K562 (cell line): ENCODE measurements around the gene CNPY2. TPM values are rescaled to one million over a fixed set of nuclear protein-coding genes. Genes with fewer than 3 reads are reported as not detected.
A peak's percentile ranks its signal among the peaks of the same experiment; 100 is the strongest.

Experiments
- BHLHE40 ChIP-seq: IDR thresholded peaks from 2 replicates; pipeline ENCODE4 v1.6.1; 2011; ENCODE audit warnings: low read length, improper control_type of control experiment
- CBX3 ChIP-seq, 2 experiments: IDR thresholded peaks; 1 replicate in 1 of 2; 2 replicates in 1 of 2; pipeline ENCODE4 v1.6.1; 2012; ENCODE audit warnings: inconsistent platforms in 2 of 2, low read length in 2 of 2, borderline replicate concordance in 1 of 2, control low read depth in 1 of 2
- CCNT2 ChIP-seq: IDR thresholded peaks from 2 replicates; pipeline ENCODE4 v1.6.1; 2011; ENCODE audit warnings: borderline replicate concordance, low read depth, mild to moderate bottlenecking, moderate library complexity, mixed read lengths, low read length; ENCODE audit not compliant: insufficient read length; ENCODE audit errors: extremely low read depth
- FOXM1 ChIP-seq, 2 experiments: fragments of 450-650 bp in 1 of 2; sonication (generic) in 1 of 2; formaldehyde crosslinking in 1 of 2; IDR thresholded peaks; 2 replicates each; pipeline versions ENCODE4 v1.6.1 to v1.9.0; 2017 to 2022; ENCODE audit warnings: low read depth in 2 of 2, mild to moderate bottlenecking in 2 of 2, missing genetic modification reagents in 1 of 2, moderate library complexity in 1 of 2
- FUS ChIP-seq: fragments of 200-400 bp; formaldehyde crosslinking; optimal IDR thresholded peaks from 2 replicates; pipeline ENCODE3; 2017; ENCODE audit warnings: low read depth, low read length
- GABPA ChIP-seq: fragments of 200-800 bp; sonication (Bioruptor generic); conservative IDR thresholded peaks from 2 replicates; pipeline ENCODE4 v1.6.1; 2016; ENCODE audit warnings: low read depth, missing genetic modification characterization, missing compliant biosample characterization
- MAFK ChIP-seq: IDR thresholded peaks from 2 replicates; pipeline ENCODE4 v1.6.1; 2011; ENCODE audit warnings: low read length, improper control_type of control experiment
- MAX ChIP-seq: sonication (generic); formaldehyde crosslinking; IDR thresholded peaks from 2 replicates; pipeline ENCODE4 v1.9.0; 2022; ENCODE audit warnings: mild to moderate bottlenecking, missing genetic modification reagents
- MTA1 ChIP-seq: fragments of 450-650 bp; IDR thresholded peaks from 2 replicates; pipeline ENCODE4 v1.6.1; 2017; ENCODE audit warnings: borderline replicate concordance
- MYNN ChIP-seq, 2 experiments: sonication (generic); formaldehyde crosslinking in 1 of 2; IDR thresholded peaks; 2 replicates each; pipeline versions ENCODE4 v1.5.0 to v1.6.1; 2016 to 2020; ENCODE audit warnings: antibody characterized with exemption in 1 of 2, missing genetic modification reagents in 1 of 2
- NR2C2 ChIP-seq, 2 experiments: fragments of 200-800 bp in 1 of 2; sonication (Bioruptor generic) in 1 of 2; sonication (generic) in 1 of 2; formaldehyde crosslinking in 1 of 2; IDR thresholded peaks; 2 replicates each; pipeline versions ENCODE4 v1.6.1 to v1.8.0; 2016 to 2022; ENCODE audit warnings: mild to moderate bottlenecking in 1 of 2, missing compliant biosample characterization in 1 of 2, missing genetic modification characterization in 1 of 2, missing genetic modification reagents in 1 of 2
- NRF1 ChIP-seq, 2 experiments: fragments of 450-650 bp; IDR thresholded peaks in 1 of 2; conservative IDR thresholded peaks in 1 of 2; 2 replicates each; pipeline ENCODE4 v1.6.1; 2014; ENCODE audit warnings: mild to moderate bottlenecking in 2 of 2
- SMARCC2 ChIP-seq: fragments of 450-650 bp; IDR thresholded peaks from 2 replicates; pipeline ENCODE4 v1.6.1; 2017; ENCODE audit warnings: antibody characterized with exemption, moderate library complexity, mild to moderate bottlenecking, low read depth
- SMARCE1 ChIP-seq: fragments of 450-650 bp; IDR thresholded peaks from 2 replicates; pipeline ENCODE4 v1.7.1; 2016; ENCODE audit warnings: mild to moderate bottlenecking
- SUPT5H ChIP-seq: fragments of 450-650 bp; IDR thresholded peaks from 2 replicates; pipeline ENCODE4 v1.6.1; 2016
- TCF7L2 ChIP-seq: fragments of 150-350 bp; IDR thresholded peaks from 2 replicates; pipeline ENCODE4 v1.6.1; 2016; ENCODE audit warnings: low read depth, mild to moderate bottlenecking, low read length, moderate library complexity
- ZBED1 ChIP-seq: IDR thresholded peaks from 2 replicates; pipeline ENCODE4 v1.6.1; 2014
- ZNF347 ChIP-seq: fragments of 450-650 bp; formaldehyde crosslinking; IDR thresholded peaks from 2 replicates; pipeline ENCODE4 v1.4.0; 2020; ENCODE audit warnings: low read depth, mild to moderate bottlenecking, moderate library complexity
- ZNF707 ChIP-seq: fragments of 250-450 bp; sonication (Bioruptor Pico); conservative IDR thresholded peaks from 2 replicates; pipeline ENCODE4 v1.8.0; 2022; ENCODE audit warnings: inconsistent platforms, mild to moderate bottlenecking, moderate library complexity
- ZNF717 ChIP-seq: fragments of 250-450 bp; sonication (Bioruptor Pico); IDR thresholded peaks from 2 replicates; pipeline ENCODE4 v1.5.0; 2021
- polyA plus RNA-seq, 8 experiments: library from polyadenylated mRNA; depleted of rRNA in 4 of 8; stranded (reverse) in 5 of 8; unstranded in 3 of 8; fragments of >200 nt; fragmentation: Nextera tagmentation in 2 of 8; fragmentation: Illumina TruSeq in 1 of 8; extraction: Ambion mirVana in 2 of 8; extraction: Trizol in 1 of 8; gene quantifications; 2 replicates each; pipeline versions ENCODE4 v1.2.1 to v1.2.3, GENCODE V29; 2011 to 2014; ENCODE audit warnings: inconsistent platforms in 1 of 8, missing spikeins in 1 of 8
- total RNA-seq, 7 experiments: library from RNA; depleted of rRNA in 6 of 7; stranded (reverse); fragments of >200 nt in 6 of 7; fragmentation: Illumina TruSeq in 2 of 7; extraction: Trizol in 2 of 7; gene quantifications; 2 replicates each; pipeline versions ENCODE4 v1.2.1 to v1.2.3, GENCODE V29; 2011 to 2021; ENCODE audit warnings: low replicate concordance in 1 of 7
- TF ChIP-seq, protein P1 (sequence below), 3 experiments: fragments of 200-800 bp in 1 of 3; fragments of 250-450 bp in 1 of 3; fragments of 450-650 bp in 1 of 3; sonication (Bioruptor Pico) in 1 of 3; sonication (Bioruptor generic) in 1 of 3; formaldehyde crosslinking in 1 of 3; IDR thresholded peaks; 2 replicates each; pipeline versions ENCODE4 v1.6.1 to v1.8.0; 2016 to 2022; ENCODE audit warnings: mild to moderate bottlenecking in 2 of 3, missing genetic modification characterization in 2 of 3, missing compliant biosample characterization in 1 of 3, moderate library complexity in 1 of 3
- TF ChIP-seq, protein P2 (sequence below): fragments of 450-650 bp; formaldehyde crosslinking; IDR thresholded peaks from 2 replicates; pipeline ENCODE4 v1.4.0; 2022; ENCODE audit warnings: missing genetic modification characterization

CNPY2 gene
- total and polyA plus RNA-seq, 9 of the 15 experiments (the other 6 are each of a cell fraction or from before 2014, with no cell fraction given) = 33.8 to 190 (median 138) TPM

DNA sequence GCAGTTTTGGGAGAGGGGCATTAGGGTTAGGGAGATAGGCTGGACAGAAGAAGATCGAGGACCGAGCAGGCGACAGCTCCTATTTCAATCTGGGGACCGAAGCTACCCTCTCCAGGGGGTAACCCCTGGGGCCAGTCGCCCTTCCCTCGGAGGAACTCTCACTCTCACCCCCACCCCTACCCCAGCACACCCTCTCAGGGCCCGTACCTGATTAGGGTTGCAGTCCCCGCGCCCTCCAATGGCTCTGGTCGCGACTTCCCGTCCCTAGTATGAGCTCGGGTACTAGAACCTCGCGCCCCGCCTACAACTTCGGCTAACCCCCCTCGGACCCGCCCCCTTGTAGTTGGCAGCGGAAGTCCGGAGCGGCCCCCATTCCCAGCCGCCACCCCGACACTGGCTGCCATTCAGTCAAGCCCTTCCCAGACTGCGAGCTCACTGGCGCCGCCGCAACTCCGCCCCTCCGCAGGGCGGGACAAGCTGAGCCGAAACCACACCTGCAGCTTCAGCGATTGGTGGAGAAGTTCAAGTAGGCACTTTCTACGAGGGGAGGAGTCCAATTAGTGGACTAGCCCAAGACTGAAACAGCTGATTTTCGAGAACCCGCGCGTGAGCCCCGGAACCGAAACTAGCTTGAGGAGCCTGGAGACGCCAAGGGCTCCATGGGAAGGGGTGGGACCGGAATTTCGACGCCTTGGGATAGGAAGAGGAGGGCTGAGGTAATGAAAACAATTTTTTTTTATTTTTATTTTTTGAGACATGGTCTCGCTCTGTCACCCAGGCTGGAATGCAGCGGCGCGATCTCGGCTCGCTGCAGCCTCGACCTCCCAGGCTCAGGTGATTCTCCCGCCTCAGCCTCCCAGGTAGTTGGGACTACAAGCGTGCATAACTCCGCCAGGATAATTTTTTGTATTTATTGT, 44.3 kb upstream of the CNPY2 start, which contains the start of gene STAT2 (continued):
- TF ChIP-seq, protein P1, sequence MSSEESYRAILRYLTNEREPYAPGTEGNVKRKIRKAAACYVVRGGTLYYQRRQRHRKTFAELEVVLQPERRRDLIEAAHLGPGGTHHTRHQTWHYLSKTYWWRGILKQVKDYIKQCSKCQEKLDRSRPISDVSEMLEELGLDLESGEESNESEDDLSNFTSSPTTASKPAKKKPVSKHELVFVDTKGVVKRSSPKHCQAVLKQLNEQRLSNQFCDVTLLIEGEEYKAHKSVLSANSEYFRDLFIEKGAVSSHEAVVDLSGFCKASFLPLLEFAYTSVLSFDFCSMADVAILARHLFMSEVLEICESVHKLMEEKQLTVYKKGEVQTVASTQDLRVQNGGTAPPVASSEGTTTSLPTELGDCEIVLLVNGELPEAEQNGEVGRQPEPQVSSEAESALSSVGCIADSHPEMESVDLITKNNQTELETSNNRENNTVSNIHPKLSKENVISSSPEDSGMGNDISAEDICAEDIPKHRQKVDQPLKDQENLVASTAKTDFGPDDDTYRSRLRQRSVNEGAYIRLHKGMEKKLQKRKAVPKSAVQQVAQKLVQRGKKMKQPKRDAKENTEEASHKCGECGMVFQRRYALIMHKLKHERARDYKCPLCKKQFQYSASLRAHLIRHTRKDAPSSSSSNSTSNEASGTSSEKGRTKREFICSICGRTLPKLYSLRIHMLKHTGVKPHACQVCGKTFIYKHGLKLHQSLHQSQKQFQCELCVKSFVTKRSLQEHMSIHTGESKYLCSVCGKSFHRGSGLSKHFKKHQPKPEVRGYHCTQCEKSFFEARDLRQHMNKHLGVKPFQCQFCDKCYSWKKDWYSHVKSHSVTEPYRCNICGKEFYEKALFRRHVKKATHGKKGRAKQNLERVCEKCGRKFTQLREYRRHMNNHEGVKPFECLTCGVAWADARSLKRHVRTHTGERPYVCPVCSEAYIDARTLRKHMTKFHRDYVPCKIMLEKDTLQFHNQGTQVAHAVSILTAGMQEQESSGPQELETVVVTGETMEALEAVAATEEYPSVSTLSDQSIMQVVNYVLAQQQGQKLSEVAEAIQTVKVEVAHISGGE (CRISPR knock-in tag; IDR thresholded peaks at IDR 0.05) = peak in 1 of 3 experiments; percentile 87; a peak in 2 of 6 replicates
- TF ChIP-seq CBX3 (IDR thresholded peaks at IDR 0.05; ENCODE audit: borderline replicate concordance in 1 of 2, low read length in 2 of 2) (no peak; a peak in 1 of 3 replicates), ZBED1 (peak; percentile 66), FOXM1 (IDR thresholded peaks at IDR 0.05; ENCODE audit: low read depth) (peak; percentile 54; the same call in 1 of the 2 replicates), FOXM1 (CRISPR knock-in tag; IDR thresholded peaks at IDR 0.05; ENCODE audit: low read depth) (no peak), CCNT2 (peak; percentile 52), FUS (no peak), ZNF707 (CRISPR knock-in tag) (no peak), NRF1 (conservative IDR thresholded peaks at IDR 0.05 in 1 of 2, IDR thresholded peaks at IDR 0.05 in 1 of 2) (peak; percentile 91 to 93), GABPA (tag) (peak; percentile 92), ZNF347 (CRISPR knock-in tag) (no peak), NR2C2 (CRISPR knock-in tag; IDR thresholded peaks at IDR 0.05) (0 out of 2 replicates have a peak, but pooled peaks have one; percentile 24), NR2C2 (tag; IDR thresholded peaks at IDR 0.05) (peak; percentile 97), SUPT5H (peak; percentile 75), SMARCC2 (no peak), BHLHE40 (peak; percentile 96), MAX (CRISPR knock-in tag) (0 out of 2 replicates have a peak, but pooled peaks have one; percentile 28), SMARCE1 (no peak), MAFK (peak; percentile 48), TCF7L2 (peak; percentile 49), MTA1 (0 out of 2 replicates have a peak, but pooled peaks have one; percentile 13), ZNF717 (CRISPR knock-in tag) (no peak), MYNN (IDR thresholded peaks at IDR 0.05) (peak; percentile 67), MYNN (CRISPR knock-in tag; IDR thresholded peaks at IDR 0.05) (no peak)
- TF ChIP-seq, protein P2, sequence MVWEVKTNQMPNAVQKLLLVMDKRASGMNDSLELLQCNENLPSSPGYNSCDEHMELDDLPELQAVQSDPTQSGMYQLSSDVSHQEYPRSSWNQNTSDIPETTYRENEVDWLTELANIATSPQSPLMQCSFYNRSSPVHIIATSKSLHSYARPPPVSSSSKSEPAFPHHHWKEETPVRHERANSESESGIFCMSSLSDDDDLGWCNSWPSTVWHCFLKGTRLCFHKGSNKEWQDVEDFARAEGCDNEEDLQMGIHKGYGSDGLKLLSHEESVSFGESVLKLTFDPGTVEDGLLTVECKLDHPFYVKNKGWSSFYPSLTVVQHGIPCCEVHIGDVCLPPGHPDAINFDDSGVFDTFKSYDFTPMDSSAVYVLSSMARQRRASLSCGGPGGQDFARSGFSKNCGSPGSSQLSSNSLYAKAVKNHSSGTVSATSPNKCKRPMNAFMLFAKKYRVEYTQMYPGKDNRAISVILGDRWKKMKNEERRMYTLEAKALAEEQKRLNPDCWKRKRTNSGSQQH (CRISPR knock-in tag) = no peak
